B cell (primary cell): ENCODE data around the gene EXOC6B.

Source experiments
- EZH2 ChIP-seq: IDR thresholded peaks from 2 replicates; pipeline ENCODE4 v1.6.1; 2012; ENCODE audit warnings: borderline replicate concordance, low read depth, mild to moderate bottlenecking, moderate library complexity, low read length; ENCODE audit not compliant: insufficient read depth, poor library complexity, severe bottlenecking
- TF ChIP-seq, protein P1 (sequence below): fragments of 200-600 bp; IDR thresholded peaks from one replicate; pipeline ENCODE4 v1.8.0; 2022; ENCODE audit warnings: antibody characterized with exemption, mild to moderate bottlenecking

DNA sequence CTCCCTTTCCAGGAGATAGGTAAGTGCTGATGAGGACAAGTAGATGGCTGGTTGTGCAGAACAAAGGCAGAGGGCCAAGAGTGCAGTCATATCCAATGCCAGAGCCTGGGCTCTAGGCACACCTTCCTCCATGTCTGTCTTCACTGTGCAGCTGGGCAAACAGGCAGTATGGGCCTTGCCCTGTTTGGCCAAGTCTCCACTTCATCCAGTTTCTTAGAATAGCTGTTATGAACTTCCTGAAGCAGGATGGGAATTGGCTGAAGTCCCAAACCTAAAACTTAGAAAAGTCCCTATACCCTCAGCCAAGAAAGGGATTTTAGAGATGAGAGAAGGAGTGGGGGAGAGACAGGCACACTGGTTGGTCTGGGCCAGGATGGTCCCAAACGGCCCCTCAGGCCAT lies 640.6 kb downstream of the EXOC6B start:
- TF ChIP-seq, protein P1, sequence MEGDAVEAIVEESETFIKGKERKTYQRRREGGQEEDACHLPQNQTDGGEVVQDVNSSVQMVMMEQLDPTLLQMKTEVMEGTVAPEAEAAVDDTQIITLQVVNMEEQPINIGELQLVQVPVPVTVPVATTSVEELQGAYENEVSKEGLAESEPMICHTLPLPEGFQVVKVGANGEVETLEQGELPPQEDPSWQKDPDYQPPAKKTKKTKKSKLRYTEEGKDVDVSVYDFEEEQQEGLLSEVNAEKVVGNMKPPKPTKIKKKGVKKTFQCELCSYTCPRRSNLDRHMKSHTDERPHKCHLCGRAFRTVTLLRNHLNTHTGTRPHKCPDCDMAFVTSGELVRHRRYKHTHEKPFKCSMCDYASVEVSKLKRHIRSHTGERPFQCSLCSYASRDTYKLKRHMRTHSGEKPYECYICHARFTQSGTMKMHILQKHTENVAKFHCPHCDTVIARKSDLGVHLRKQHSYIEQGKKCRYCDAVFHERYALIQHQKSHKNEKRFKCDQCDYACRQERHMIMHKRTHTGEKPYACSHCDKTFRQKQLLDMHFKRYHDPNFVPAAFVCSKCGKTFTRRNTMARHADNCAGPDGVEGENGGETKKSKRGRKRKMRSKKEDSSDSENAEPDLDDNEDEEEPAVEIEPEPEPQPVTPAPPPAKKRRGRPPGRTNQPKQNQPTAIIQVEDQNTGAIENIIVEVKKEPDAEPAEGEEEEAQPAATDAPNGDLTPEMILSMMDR: no peak
- no peak for TF ChIP-seq EZH2
